IMR-90 (cell line): ENCODE data around the gene IQCK. TPM values are rescaled to one million over a fixed set of nuclear protein-coding genes. Genes with fewer than 3 reads are reported as not detected.

Experiments
- ATAC-seq: fragments of 200-7000 bp; cut with Tn5 transposase; 2 replicates; pipeline ENCODE4 v1.9.1; 2020; ENCODE audit warnings: low read depth, mild to moderate bottlenecking, moderate library complexity
- BruUV-seq: library from RNA; stranded (reverse); fragments of 400-500 nt; replicated peaks from 2 replicates; lab custom pipeline; 2021; lab: Mats Ljungman, UMichigan
- CTCF ChIA-PET: fragments of 300-600 bp; formaldehyde crosslinking; extraction: SDS; loops from one replicate; lab custom pipeline; 2021; ENCODE audit warnings: antibody characterized with exemption; lab: Yijun Ruan, JAX
- POLR2A ChIA-PET: fragments of 300-600 bp; sonication (Branson Sonifier 250); formaldehyde crosslinking; loops from one replicate; lab custom pipeline; 2022; ENCODE audit warnings: antibody characterized with exemption; ENCODE audit not compliant: unreplicated experiment; lab: Charles Lee
- DNase-seq: peaks from one replicate; pipeline ENCODE4 v3.0.0; 2013
- H2AFZ ChIP-seq: replicated peaks from 2 replicates; pipeline ENCODE3; 2013; ENCODE audit warnings: low read length, mild to moderate bottlenecking; ENCODE audit not compliant: poor library complexity
- H2AK5ac ChIP-seq: 2 replicates; pipeline ENCODE4 v1.6.1; 2013; ENCODE audit warnings: low read depth, low read length, inconsistent platforms
- H2AK9ac ChIP-seq: replicated peaks from 2 replicates; pipeline ENCODE3; 2013; ENCODE audit warnings: mild to moderate bottlenecking, low read depth, low read length, moderate library complexity; ENCODE audit not compliant: poor library complexity
- H2BK120ac ChIP-seq: 2 replicates; pipeline ENCODE4 v1.6.1; 2013; ENCODE audit warnings: low read depth, low read length, inconsistent platforms
- H2BK15ac ChIP-seq: 3 replicates; pipeline ENCODE4 v1.6.1; 2013; ENCODE audit warnings: low read depth, low read length, inconsistent platforms
- H2BK20ac ChIP-seq: 2 replicates; pipeline ENCODE4 v1.6.1; 2013; ENCODE audit warnings: low read depth, mild to moderate bottlenecking, inconsistent platforms, low read length, moderate library complexity
- H2BK5ac ChIP-seq: 2 replicates; pipeline ENCODE4 v1.6.1; 2013; ENCODE audit warnings: mild to moderate bottlenecking, low read depth, low read length, inconsistent platforms; ENCODE audit not compliant: poor library complexity, severe bottlenecking
- H3K14ac ChIP-seq: replicated peaks from 2 replicates; pipeline ENCODE4 v1.6.1; 2013; ENCODE audit warnings: low read depth, low read length, inconsistent platforms
- H3K18ac ChIP-seq: 2 replicates; pipeline ENCODE4 v1.6.1; 2013; ENCODE audit warnings: low read depth, low read length, control low read depth
- H3K23ac ChIP-seq: 2 replicates; pipeline ENCODE4 v1.6.1; 2013; ENCODE audit warnings: low read depth, low read length, inconsistent platforms
- H3K27ac ChIP-seq: 2 replicates; pipeline ENCODE4 v1.5.1; 2013; ENCODE audit warnings: mild to moderate bottlenecking, control low read depth, low read length; ENCODE audit not compliant: insufficient read depth
- H3K27me3 ChIP-seq: 2 replicates; pipeline ENCODE4 v1.6.1; 2013; ENCODE audit warnings: low read length; ENCODE audit not compliant: control insufficient read depth, insufficient read depth
- H3K36me3 ChIP-seq: 2 replicates; pipeline ENCODE4 v1.6.1; 2013; ENCODE audit warnings: low read length, mixed read lengths; ENCODE audit not compliant: control insufficient read depth, insufficient read depth
- H3K4ac ChIP-seq: 2 replicates; pipeline ENCODE4 v1.6.1; 2013; ENCODE audit warnings: low read depth, low read length, inconsistent platforms
- H3K4me1 ChIP-seq: 2 replicates; pipeline ENCODE4 v1.6.1; 2013; ENCODE audit warnings: low read length, mixed read lengths; ENCODE audit not compliant: control insufficient read depth, insufficient read depth
- H3K4me2 ChIP-seq: 2 replicates; pipeline ENCODE4 v1.6.1; 2013; ENCODE audit warnings: low read depth, mild to moderate bottlenecking, control low read depth, low read length, moderate library complexity
- H3K4me3 ChIP-seq: 2 replicates; pipeline ENCODE4 v1.5.1; 2013; ENCODE audit warnings: low read depth, mild to moderate bottlenecking, control low read depth, low read length, moderate library complexity; ENCODE audit not compliant: insufficient read depth
- H3K56ac ChIP-seq: 2 replicates; pipeline ENCODE4 v1.6.1; 2013; ENCODE audit warnings: low read length, inconsistent platforms; ENCODE audit not compliant: insufficient read depth; ENCODE audit errors: extremely low read depth
- H3K79me1 ChIP-seq, 2 experiments: 2 replicates each; pipeline ENCODE4 v1.6.1; 2013; ENCODE audit warnings: low read length in 2 of 2, inconsistent platforms in 1 of 2, low read depth in 1 of 2
- H3K9ac ChIP-seq: 2 replicates; pipeline ENCODE4 v1.6.1; 2013; ENCODE audit warnings: low read depth, low read length, control low read depth
- H3K9me1 ChIP-seq: 2 replicates; pipeline ENCODE4 v1.6.1; 2013; ENCODE audit warnings: low read length, inconsistent platforms; ENCODE audit not compliant: insufficient read depth
- H3K9me3 ChIP-seq: 2 replicates; pipeline ENCODE4 v1.6.1; 2013; ENCODE audit warnings: low read length; ENCODE audit not compliant: control insufficient read depth, insufficient read depth
- H4K20me1 ChIP-seq: 2 replicates; pipeline ENCODE4 v1.6.1; 2013; ENCODE audit warnings: low read length, inconsistent platforms; ENCODE audit not compliant: insufficient read depth
- H4K5ac ChIP-seq: 2 replicates; pipeline ENCODE4 v1.6.1; 2013; ENCODE audit warnings: mild to moderate bottlenecking, low read depth, low read length, control low read depth
- H4K8ac ChIP-seq, 2 experiments: 2 replicates each; pipeline ENCODE4 v1.6.1; 2013; ENCODE audit warnings: low read depth in 2 of 2, low read length in 2 of 2, control low read depth in 1 of 2, inconsistent platforms in 1 of 2
- H4K91ac ChIP-seq: 2 replicates; pipeline ENCODE4 v1.6.1; 2013; ENCODE audit warnings: low read depth, low read length, inconsistent platforms; ENCODE audit not compliant: insufficient read depth
- BHLHE40 ChIP-seq: fragments of 150-350 bp; IDR thresholded peaks from 2 replicates; pipeline ENCODE4 v1.6.1; 2016; ENCODE audit warnings: mild to moderate bottlenecking, low read depth, low read length
- CEBPB ChIP-seq: IDR thresholded peaks from 2 replicates; pipeline ENCODE4 v1.6.1; 2012; ENCODE audit warnings: low read depth, low read length, improper control_type of control experiment
- MAZ ChIP-seq: IDR thresholded peaks from 2 replicates; pipeline ENCODE4 v1.6.1; 2012; ENCODE audit warnings: low read depth, mild to moderate bottlenecking, low read length, improper control_type of control experiment, moderate library complexity, borderline replicate concordance
- RAD21 ChIP-seq: IDR thresholded peaks from 2 replicates; pipeline ENCODE4 v1.6.1; 2012; ENCODE audit warnings: low read length, improper control_type of control experiment
- RCOR1 ChIP-seq: IDR thresholded peaks from 2 replicates; pipeline ENCODE4 v1.6.1; 2012; ENCODE audit warnings: mild to moderate bottlenecking, low read length, improper control_type of control experiment; ENCODE audit not compliant: insufficient replicate concordance
- SMC3 ChIP-seq: fragments of 150-350 bp; IDR thresholded peaks from 2 replicates; pipeline ENCODE4 v1.6.1; 2016; ENCODE audit warnings: low read depth, mild to moderate bottlenecking, antibody characterized with exemption, low read length, moderate library complexity
- WGBS, 2 experiments: methylation state at CpG; one replicate each; pipeline versions ENCODE4 v1.1.5 to v1.1.7; 2013; ENCODE audit warnings: missing lambda C conversion rate in 2 of 2; ENCODE audit not compliant: insufficient read length in 1 of 2; ENCODE audit errors: extremely low coverage in 2 of 2; 5-methylcytosine and 5-hydroxymethylcytosine counted together
- dilution Hi-C: fragments of 300-500 bp; cut with HindIII; formaldehyde crosslinking; loops from one replicate; pipeline ENCODE4 v1.14.3; 2018; ENCODE audit warnings: low sequenced_read_pairs; ENCODE audit not compliant: unreplicated experiment
- in situ Hi-C: fragments of 300-500 bp; cut with MboI; formaldehyde crosslinking; loops from 3 replicates; pipeline ENCODE4 v1.14.3; 2019; ENCODE audit warnings: low sequenced_read_pairs, inconsistent platforms, mixed read lengths
- intact Hi-C: fragments of 100-400 bp; cut with micrococcal nuclease; formaldehyde crosslinking; loops from 2 replicates; pipeline ENCODE4 v1.10.0; 2022
- polyA plus RNA-seq, 3 experiments: library from polyadenylated mRNA; depleted of rRNA; stranded (reverse); fragments of >200 nt; gene quantifications; 2 replicates each; pipeline ENCODE4 v1.2.3, GENCODE V29; 2012; ENCODE audit warnings: low replicate concordance in 1 of 3
- total RNA-seq: library from RNA; depleted of rRNA; stranded (reverse); fragments of >200 nt; gene quantifications from 2 replicates; pipeline ENCODE4 v1.2.3, GENCODE V29; 2012
- TF ChIP-seq, protein P1 (sequence below): fragments of 150-350 bp; IDR thresholded peaks from 2 replicates; pipeline ENCODE4 v1.6.1; 2016; ENCODE audit warnings: low read depth, mild to moderate bottlenecking, low read length, moderate library complexity, borderline replicate concordance
- TF ChIP-seq, protein P2 (sequence below): conservative IDR thresholded peaks from 2 replicates; pipeline ENCODE4 v1.5.1; 2012; ENCODE audit warnings: mild to moderate bottlenecking, low read depth, low read length, improper control_type of control experiment

Gene IQCK
- total and polyA plus RNA-seq, 2 of the 4 experiments (the other 2 are of a cell fraction): 4.1 to 5.4 TPM

DNA sequence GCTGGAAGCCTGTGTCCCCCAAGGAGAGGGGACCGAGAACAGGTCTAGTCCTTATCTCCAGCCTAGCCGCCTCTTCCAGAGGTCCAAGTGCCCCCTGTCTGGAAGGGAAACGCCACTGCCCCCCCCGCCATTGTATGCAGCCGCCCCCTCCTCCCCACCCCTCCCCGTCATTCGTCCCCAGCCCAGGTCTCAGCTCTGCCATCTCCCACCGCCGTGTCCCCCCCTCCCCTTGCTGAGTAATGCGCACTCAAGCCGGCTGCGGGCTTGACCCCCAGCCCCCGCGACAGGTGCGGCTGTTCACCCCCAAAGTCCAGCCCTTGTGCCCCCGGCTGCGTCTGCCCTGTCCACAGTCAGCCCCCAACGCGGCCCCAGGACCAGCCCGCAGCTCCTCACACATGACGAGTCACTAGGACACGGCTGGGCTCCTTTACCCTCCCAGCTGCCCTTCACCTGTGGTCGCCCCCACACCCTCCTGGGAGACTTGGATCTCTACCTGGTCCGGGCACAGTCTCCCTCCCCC is 166.0 kb downstream of the IQCK start (continued):
- no peak for TF ChIP-seq RAD21

DNA sequence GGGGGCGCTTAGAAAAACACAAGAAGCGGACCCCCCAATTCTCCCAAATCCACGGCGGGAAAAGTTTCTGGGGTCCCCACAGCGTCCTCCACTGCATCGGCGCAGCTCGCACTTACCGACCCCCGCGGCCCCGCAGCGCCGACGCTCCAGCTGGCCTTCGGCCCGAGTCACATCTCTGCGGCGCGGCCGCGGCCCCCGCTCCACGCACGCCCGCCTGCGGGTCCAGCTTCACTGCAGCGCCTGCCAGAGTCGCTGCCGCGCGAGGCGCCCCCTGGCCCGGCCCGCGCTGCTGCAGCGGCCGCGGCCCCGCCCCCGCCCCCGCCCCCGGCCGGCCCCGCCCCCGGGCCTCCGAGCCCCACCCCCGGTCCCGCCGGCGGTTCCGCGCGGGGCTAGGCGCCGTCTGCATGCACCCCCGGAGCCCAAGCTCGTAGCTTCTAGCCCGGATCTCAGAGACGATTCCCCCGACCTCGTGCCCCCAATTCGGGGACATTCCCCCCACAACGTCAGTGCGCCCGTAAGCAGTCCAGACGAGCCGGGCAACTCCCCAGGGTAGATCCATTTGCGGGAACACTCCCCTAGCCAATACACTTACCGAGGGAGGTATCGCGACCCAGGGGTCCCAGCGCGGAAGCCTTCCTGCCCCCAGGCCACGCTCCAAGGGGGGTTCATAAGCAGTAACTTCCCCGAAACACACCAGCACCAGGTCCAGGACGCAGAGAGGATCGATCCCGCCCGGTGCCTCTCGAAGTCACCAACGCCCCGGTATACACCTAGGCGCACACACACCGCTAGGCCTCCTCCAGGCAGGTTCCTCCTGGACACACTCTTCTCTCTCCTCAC is 166.8 kb downstream of the IQCK start, which contains the start of gene GPRC5B:
Gene GPRC5B (minus strand): TSS at position 238 of the 840 bp plus-strand sequence. CDS start 12,003 bp downstream, outside the sequence.
- H4K20me1 ChIP-seq: peaks cover 4% of the 10 kb centered on the region; the same call in 1 of the 2 replicates
- no TSS peak for BruUV-seq
- peak within 1 kb of the TSS in 1 of 2 experiments; percentile 14; a peak in 1 of 4 replicates for H4K8ac ChIP-seq
- H3K27me3 ChIP-seq: peaks cover 11% of the 10 kb centered on the region
- dilution Hi-C loops (loop anchor here (25.0 kb wide), 1 partner anchor 273 kb away; no protein-coding TSS in a partner anchor), in situ Hi-C loops (loop anchor here (5.0 to 25.0 kb wide), 3 partner anchors 168 to 773 kb away; partner anchors contain the start of genes IQCK, ITPRIPL2 and KNOP1), intact Hi-C loops (loop anchor here (5.0 kb wide), 2 partner anchors 183 to 228 kb away; no protein-coding TSS in a partner anchor)
- H2AK5ac ChIP-seq: 0 out of 2 replicates have a peak within 1 kb of the TSS, but pooled peaks have one; percentile 2
- H2AFZ ChIP-seq: peak within 1 kb of the TSS; percentile 95
- H3K56ac ChIP-seq: no peak within 1 kb of the TSS
- peak within 1 kb of the TSS; percentile 27; the same call in 1 of the 3 replicates for H2BK15ac ChIP-seq
- peak within 1 kb of the TSS; percentile 71; the same call in 1 of the 2 replicates for H3K23ac ChIP-seq
- 20% methylated on average over 1 of the region's 85 CpGs; no CpG with 5 or more reads in 1 of the 2 experiments for WGBS, 2 experiments
- H3K36me3 ChIP-seq: no peaks in the 10 kb centered on the region
- H3K9me3 ChIP-seq: no peaks in the 10 kb centered on the region
- H3K79me1 ChIP-seq: peaks cover 0 to 8% of the 10 kb centered on the region in 2 experiments; a peak in 1 of 4 replicates
- H3K14ac ChIP-seq: 0 out of 2 replicates have a peak within 1 kb of the TSS, but pooled peaks have one; percentile 27
- no peak within 1 kb of the TSS for H2BK20ac ChIP-seq
- no peak within 1 kb of the TSS; the same call in 1 of the 2 replicates for H3K27ac ChIP-seq
- no peak within 1 kb of the TSS for H4K91ac ChIP-seq
- H3K4me1 ChIP-seq: peaks cover 5% of the 10 kb centered on the region; the same call in 1 of the 2 replicates
- peak within 1 kb of the TSS; percentile 29 for H3K4ac ChIP-seq
- DNase-seq (peak; percentile 25), ATAC-seq (peak; percentile 84)
- no peaks in the 10 kb centered on the region for H3K9me1 ChIP-seq
- H3K18ac ChIP-seq: no peak within 1 kb of the TSS; the same call in 1 of the 2 replicates
- H2BK120ac ChIP-seq: peak within 1 kb of the TSS; percentile 36; the same call in 1 of the 2 replicates
- H3K9ac ChIP-seq: peak within 1 kb of the TSS; percentile 70
- ChIA-PET POLR2A (no interaction called here), CTCF (interaction anchor here (0.5 to 1.5 kb wide), 4 partner anchors 12 to 309 kb away, joined by 3 to 5 read pairs (median 4); no protein-coding TSS in a partner anchor)
- peak within 1 kb of the TSS; percentile 85 for H3K4me3 ChIP-seq
- H2BK5ac ChIP-seq: no peak within 1 kb of the TSS
- no peak within 1 kb of the TSS for H4K5ac ChIP-seq
- peak within 1 kb of the TSS; percentile 94 for H3K4me2 ChIP-seq
- H2AK9ac ChIP-seq: peak within 1 kb of the TSS; percentile 86
- TF ChIP-seq RCOR1 (no peak), CEBPB (no peak), BHLHE40 (no peak), MAZ (peak; percentile 54; the same call in 1 of the 2 replicates), SMC3 (peak; percentile 33), RAD21 (no peak; the same call in 1 of the 2 replicates)
- TF ChIP-seq, protein P1, sequence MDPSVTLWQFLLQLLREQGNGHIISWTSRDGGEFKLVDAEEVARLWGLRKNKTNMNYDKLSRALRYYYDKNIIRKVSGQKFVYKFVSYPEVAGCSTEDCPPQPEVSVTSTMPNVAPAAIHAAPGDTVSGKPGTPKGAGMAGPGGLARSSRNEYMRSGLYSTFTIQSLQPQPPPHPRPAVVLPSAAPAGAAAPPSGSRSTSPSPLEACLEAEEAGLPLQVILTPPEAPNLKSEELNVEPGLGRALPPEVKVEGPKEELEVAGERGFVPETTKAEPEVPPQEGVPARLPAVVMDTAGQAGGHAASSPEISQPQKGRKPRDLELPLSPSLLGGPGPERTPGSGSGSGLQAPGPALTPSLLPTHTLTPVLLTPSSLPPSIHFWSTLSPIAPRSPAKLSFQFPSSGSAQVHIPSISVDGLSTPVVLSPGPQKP: no peak
- TF ChIP-seq, protein P2, sequence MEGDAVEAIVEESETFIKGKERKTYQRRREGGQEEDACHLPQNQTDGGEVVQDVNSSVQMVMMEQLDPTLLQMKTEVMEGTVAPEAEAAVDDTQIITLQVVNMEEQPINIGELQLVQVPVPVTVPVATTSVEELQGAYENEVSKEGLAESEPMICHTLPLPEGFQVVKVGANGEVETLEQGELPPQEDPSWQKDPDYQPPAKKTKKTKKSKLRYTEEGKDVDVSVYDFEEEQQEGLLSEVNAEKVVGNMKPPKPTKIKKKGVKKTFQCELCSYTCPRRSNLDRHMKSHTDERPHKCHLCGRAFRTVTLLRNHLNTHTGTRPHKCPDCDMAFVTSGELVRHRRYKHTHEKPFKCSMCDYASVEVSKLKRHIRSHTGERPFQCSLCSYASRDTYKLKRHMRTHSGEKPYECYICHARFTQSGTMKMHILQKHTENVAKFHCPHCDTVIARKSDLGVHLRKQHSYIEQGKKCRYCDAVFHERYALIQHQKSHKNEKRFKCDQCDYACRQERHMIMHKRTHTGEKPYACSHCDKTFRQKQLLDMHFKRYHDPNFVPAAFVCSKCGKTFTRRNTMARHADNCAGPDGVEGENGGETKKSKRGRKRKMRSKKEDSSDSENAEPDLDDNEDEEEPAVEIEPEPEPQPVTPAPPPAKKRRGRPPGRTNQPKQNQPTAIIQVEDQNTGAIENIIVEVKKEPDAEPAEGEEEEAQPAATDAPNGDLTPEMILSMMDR: peak; percentile 40
